Kidney epithelial cell (primary cell): ENCODE measurements around the gene CD200. TPM values are rescaled to one million over a fixed set of nuclear protein-coding genes. Genes with fewer than 3 reads are reported as not detected.

Experiments used
- DNase-seq: peaks from one replicate; pipeline ENCODE4 v3.0.0-alpha.2; 2010; ENCODE audit warnings: low read depth
- H3K27me3 ChIP-seq: 2 replicates; pipeline ENCODE4 v1.6.0; 2011; ENCODE audit warnings: low read length; ENCODE audit not compliant: control insufficient read depth, insufficient read depth
- H3K36me3 ChIP-seq: 2 replicates; pipeline ENCODE4 v1.5.1; 2011; ENCODE audit warnings: low read length; ENCODE audit not compliant: control insufficient read depth, insufficient read depth
- H3K4me3 ChIP-seq: 2 replicates; pipeline ENCODE4 v1.5.1; 2011; ENCODE audit warnings: low read depth, mild to moderate bottlenecking, control low read depth, low read length
- total RNA-seq: library from RNA; depleted of rRNA; stranded (reverse); fragments of >200 nt; gene quantifications from 2 replicates; pipeline ENCODE4 v1.2.3, GENCODE V29; 2015
- TF ChIP-seq, protein P1 (sequence below): IDR thresholded peaks from 2 replicates; pipeline ENCODE4 v1.5.1; 2011; ENCODE audit warnings: mild to moderate bottlenecking, moderate library complexity, low read length, control low read depth, inconsistent platforms; ENCODE audit not compliant: insufficient read depth, poor library complexity, severe bottlenecking

CD200 gene
- total RNA-seq, 1 donor from 2014 or later: 19.2 TPM

- no peaks in the 10 kb centered on the region for H3K36me3 ChIP-seq
- DNase-seq: no peak
- H3K4me3 ChIP-seq: no peak overlapping the region
- TF ChIP-seq, protein P1, sequence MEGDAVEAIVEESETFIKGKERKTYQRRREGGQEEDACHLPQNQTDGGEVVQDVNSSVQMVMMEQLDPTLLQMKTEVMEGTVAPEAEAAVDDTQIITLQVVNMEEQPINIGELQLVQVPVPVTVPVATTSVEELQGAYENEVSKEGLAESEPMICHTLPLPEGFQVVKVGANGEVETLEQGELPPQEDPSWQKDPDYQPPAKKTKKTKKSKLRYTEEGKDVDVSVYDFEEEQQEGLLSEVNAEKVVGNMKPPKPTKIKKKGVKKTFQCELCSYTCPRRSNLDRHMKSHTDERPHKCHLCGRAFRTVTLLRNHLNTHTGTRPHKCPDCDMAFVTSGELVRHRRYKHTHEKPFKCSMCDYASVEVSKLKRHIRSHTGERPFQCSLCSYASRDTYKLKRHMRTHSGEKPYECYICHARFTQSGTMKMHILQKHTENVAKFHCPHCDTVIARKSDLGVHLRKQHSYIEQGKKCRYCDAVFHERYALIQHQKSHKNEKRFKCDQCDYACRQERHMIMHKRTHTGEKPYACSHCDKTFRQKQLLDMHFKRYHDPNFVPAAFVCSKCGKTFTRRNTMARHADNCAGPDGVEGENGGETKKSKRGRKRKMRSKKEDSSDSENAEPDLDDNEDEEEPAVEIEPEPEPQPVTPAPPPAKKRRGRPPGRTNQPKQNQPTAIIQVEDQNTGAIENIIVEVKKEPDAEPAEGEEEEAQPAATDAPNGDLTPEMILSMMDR: no peak
- H3K27me3 ChIP-seq: no peaks in the 10 kb centered on the region
Measured at GRCh38 chr3:112350018-112350810, 17.3 kb downstream of the CD200 start.

GRCh38 chr3:112351036-112351435 lies 18.1 kb downstream of the CD200 start:
- H3K27me3 ChIP-seq: no peaks in the 10 kb centered on the region
- TF ChIP-seq, protein P1: no peak
- H3K4me3 ChIP-seq: no peak overlapping the region
- no peaks in the 10 kb centered on the region for H3K36me3 ChIP-seq
- no peak for DNase-seq

- H3K27me3 ChIP-seq: no peaks in the 10 kb centered on the region
- no peak overlapping the region for H3K4me3 ChIP-seq
- TF ChIP-seq, protein P1: no peak
- DNase-seq: no peak
- no peaks in the 10 kb centered on the region for H3K36me3 ChIP-seq
Measured at GRCh38 chr3:112351823-112352222, 18.9 kb downstream of the CD200 start.

DNA sequence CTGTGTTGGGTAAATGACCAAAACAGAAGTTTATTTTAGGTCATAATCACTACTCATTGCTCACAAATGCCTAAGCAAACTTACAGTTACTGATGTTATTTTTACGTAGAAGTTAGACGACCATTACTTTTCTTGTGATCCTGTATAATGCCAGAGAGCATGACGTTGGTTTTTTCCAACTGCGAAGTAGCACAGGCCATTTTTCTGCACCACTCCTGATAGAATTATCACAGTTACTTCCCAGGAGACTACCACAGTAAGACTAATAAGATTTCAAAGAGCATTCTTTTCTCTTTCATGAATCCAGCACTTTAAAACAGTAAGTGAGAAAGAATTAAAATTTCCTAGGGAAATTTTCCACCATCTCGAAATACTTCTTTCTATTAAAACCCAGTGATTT lies 19.8 kb downstream of the CD200 start:
- no peaks in the 10 kb centered on the region for H3K36me3 ChIP-seq
- TF ChIP-seq, protein P1: no peak

DNA sequence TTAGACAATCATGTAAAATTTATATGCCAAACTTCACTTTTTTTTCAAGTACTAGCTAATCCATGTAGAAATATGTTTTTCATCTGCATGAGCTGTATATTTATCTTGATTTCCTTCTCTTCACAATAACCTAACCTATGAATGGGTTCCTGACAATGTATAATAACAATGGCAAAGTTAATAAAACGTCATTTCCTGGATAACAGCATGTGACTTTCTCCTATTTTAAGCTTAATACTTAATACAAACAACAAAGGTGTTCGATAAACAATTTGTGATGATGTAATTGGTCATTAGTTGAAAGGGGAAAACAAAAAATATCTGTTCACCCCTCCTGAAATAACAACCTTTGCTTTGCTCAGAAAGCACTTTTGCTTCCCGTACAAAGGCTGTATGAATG lies 20.4 kb downstream of the CD200 start:
- H3K36me3 ChIP-seq: no peaks in the 10 kb centered on the region
- no peak for DNase-seq
- H3K27me3 ChIP-seq: no peaks in the 10 kb centered on the region
- TF ChIP-seq, protein P1: no peak
- H3K4me3 ChIP-seq: no peak overlapping the region

More for the DNA sequence above, 19.8 kb downstream of the CD200 start:
- no peak for DNase-seq
- Histone ChIP-seq H3K27me3 (no peaks in the 10 kb centered on the region), H3K4me3 (no peak overlapping the region)
